HG02610 (cell line): ENCODE results near the gene CCT8.
"Not testable (repeated sequence)": the region's sequence is repeated elsewhere in the genome, so short reads cannot be mapped to it uniquely, and the experiment has no call there.

Source experiments
- ATAC-seq: cut with Tn5 transposase; IDR thresholded peaks from one replicate; pipeline ENCODE4 v1.9.1; 2021; ENCODE audit warnings: mild to moderate bottlenecking, moderate library complexity; ENCODE audit not compliant: unreplicated experiment

The CCT8 gene

GRCh38 chr21:29078869-29079767, 5.7 kb upstream of the CCT8 start:
- peak; percentile 66 for ATAC-seq

- no peak for ATAC-seq
Measured at GRCh38 chr21:29077651-29078090, 4.2 kb upstream of the CCT8 start.

- ATAC-seq: not testable (repeated sequence)
Measured at GRCh38 chr21:29076731-29077640, 3.5 kb upstream of the CCT8 start.

GRCh38 chr21:29075706-29076466, 2.4 kb upstream of the CCT8 start:
- ATAC-seq: no peak

GRCh38 chr21:29074783-29075182, 1.3 kb upstream of the CCT8 start:
- no peak for ATAC-seq

GRCh38 chr21:29074007-29074376, 544 bp upstream of the CCT8 start:
- ATAC-seq: peak; percentile 15

- ATAC-seq: no peak
Measured at GRCh38 chr21:29072873-29073221, 601 bp downstream of the CCT8 start.

GRCh38 chr21:29064850-29065481, 8.5 kb downstream of the CCT8 start:
- ATAC-seq: peak; percentile 97

GRCh38 chr21:29056538-29057050, 16.9 kb downstream of the CCT8 start:
- no peak for ATAC-seq

GRCh38 chr21:29056005-29056404, 17.4 kb downstream of the CCT8 start:
- no peak for ATAC-seq

GRCh38 chr21:29055080-29055479, 18.4 kb downstream of the CCT8 start:
- no peak for ATAC-seq

- no peak for ATAC-seq
Measured at GRCh38 chr21:29053656-29054055, 19.8 kb downstream of the CCT8 start.

- ATAC-seq: no peak
Measured at GRCh38 chr21:29053011-29053553, 20.4 kb downstream of the CCT8 start.

- no peak for ATAC-seq
Measured at GRCh38 chr21:29052224-29052623, 21.2 kb downstream of the CCT8 start.

- no peak for ATAC-seq
Measured at GRCh38 chr21:29034678-29035077, 38.8 kb downstream of the CCT8 start.

- no peak for ATAC-seq
Measured at GRCh38 chr21:29033871-29034270, 39.6 kb downstream of the CCT8 start.

GRCh38 chr21:29033301-29033700, 40.1 kb downstream of the CCT8 start:
- ATAC-seq: no peak

GRCh38 chr21:29030909-29031308, 42.5 kb downstream of the CCT8 start:
- ATAC-seq: no peak

- ATAC-seq: no peak
Measured at GRCh38 chr21:29029524-29029923, 43.9 kb downstream of the CCT8 start.

GRCh38 chr21:29025328-29025713, 48.1 kb downstream of the CCT8 start:
- no peak for ATAC-seq
